ENCODE results near the gene SEMA3F.

The SEMA3F gene

GRCh38 chr3:50203113-50203808, 48.1 kb downstream of the SEMA3F start:
- TF ChIP-seq CTCF (conservative IDR thresholded peaks at IDR 0.05; ENCODE audit: low read depth, low read length): no peak
- Histone ChIP-seq H4K20me1 (ENCODE audit: insufficient read depth) (no peaks in the 10 kb centered on the region), H3K27me3 (ENCODE audit: insufficient read depth, low read depth) (peaks cover 70% of the 10 kb centered on the region), H3K4me3 (IDR thresholded peaks at IDR 0.05; ENCODE audit: insufficient read depth, low read depth, low read length) (no peak overlapping the region), H2AFZ (ENCODE audit: low read depth) (no peak overlapping the region), H3K79me2 (ENCODE audit: insufficient read depth, low read depth) (no peaks in the 10 kb centered on the region), H3K4me1 (ENCODE audit: low read depth, poor library complexity, severe bottlenecking) (no peaks in the 10 kb centered on the region), H3K9ac (no peak overlapping the region), H3K36me3 (ENCODE audit: insufficient read depth) (no peaks in the 10 kb centered on the region), H3K27ac (no peak overlapping the region), H3K4me2 (no peak overlapping the region)

- Histone ChIP-seq H3K79me2 (ENCODE audit: insufficient read depth, low read depth) (no peaks in the 10 kb centered on the region), H4K20me1 (ENCODE audit: insufficient read depth) (no peaks in the 10 kb centered on the region), H2AFZ (ENCODE audit: low read depth) (no peak overlapping the region), H3K4me2 (no peak overlapping the region), H3K9ac (no peak overlapping the region), H3K27me3 (ENCODE audit: insufficient read depth, low read depth) (peaks cover 65% of the 10 kb centered on the region), H3K4me1 (ENCODE audit: low read depth, poor library complexity, severe bottlenecking) (no peaks in the 10 kb centered on the region), H3K4me3 (IDR thresholded peaks at IDR 0.05; ENCODE audit: insufficient read depth, low read depth, low read length) (no peak overlapping the region), H3K27ac (no peak overlapping the region), H3K36me3 (ENCODE audit: insufficient read depth) (no peaks in the 10 kb centered on the region)
- TF ChIP-seq CTCF (conservative IDR thresholded peaks at IDR 0.05; ENCODE audit: low read depth, low read length): no peak
Measured at GRCh38 chr3:50203809-50204803, 49.0 kb downstream of the SEMA3F start.

GRCh38 chr3:50204804-50205412, 49.8 kb downstream of the SEMA3F start, which contains the start of gene SLC38A3:
Gene SLC38A3, plus strand, starts transcription at chr3:50205271. Its CDS starts 8,929 bp downstream, at chr3:50214200.
- no peak within 1 kb of the TSS for H3K4me2 ChIP-seq
- H3K27ac ChIP-seq: no peak within 1 kb of the TSS
- H2AFZ ChIP-seq (ENCODE audit: low read depth): no peak within 1 kb of the TSS
- H3K36me3 ChIP-seq (ENCODE audit: insufficient read depth): no peaks in the 10 kb centered on the region
- no peaks in the 10 kb centered on the region for H3K4me1 ChIP-seq (ENCODE audit: low read depth, poor library complexity, severe bottlenecking)
- peaks cover 57% of the 10 kb centered on the region for H3K27me3 ChIP-seq (ENCODE audit: insufficient read depth, low read depth)
- no peak for TF ChIP-seq CTCF (conservative IDR thresholded peaks at IDR 0.05; ENCODE audit: low read depth, low read length)
- H3K9ac ChIP-seq: no peak within 1 kb of the TSS
- H4K20me1 ChIP-seq (ENCODE audit: insufficient read depth): no peaks in the 10 kb centered on the region
- no peaks in the 10 kb centered on the region for H3K79me2 ChIP-seq (ENCODE audit: insufficient read depth, low read depth)
- no peak within 1 kb of the TSS for H3K4me3 ChIP-seq (IDR thresholded peaks at IDR 0.05; ENCODE audit: insufficient read depth, low read depth, low read length)

- Histone ChIP-seq H2AFZ (ENCODE audit: low read depth) (no peak overlapping the region), H3K36me3 (ENCODE audit: insufficient read depth) (no peaks in the 10 kb centered on the region), H3K4me3 (IDR thresholded peaks at IDR 0.05; ENCODE audit: insufficient read depth, low read depth, low read length) (no peak overlapping the region), H3K27me3 (ENCODE audit: insufficient read depth, low read depth) (peaks cover 54% of the 10 kb centered on the region), H3K27ac (no peak overlapping the region), H3K9ac (no peak overlapping the region), H4K20me1 (ENCODE audit: insufficient read depth) (no peaks in the 10 kb centered on the region), H3K4me1 (ENCODE audit: low read depth, poor library complexity, severe bottlenecking) (no peaks in the 10 kb centered on the region), H3K79me2 (ENCODE audit: insufficient read depth, low read depth) (no peaks in the 10 kb centered on the region), H3K4me2 (no peak overlapping the region)
- TF ChIP-seq CTCF (conservative IDR thresholded peaks at IDR 0.05; ENCODE audit: low read depth, low read length): no peak
Measured at GRCh38 chr3:50205413-50206276, 50.5 kb downstream of the SEMA3F start.

Measured in KMS-11 (cell line).